Sigmoid colon (tissue), 3 donors: ENCODE measurements around the gene TMEM45B.

Experiments
- POLR2A ChIP-seq, 2 donors: fragments of 450-650 bp; IDR thresholded peaks; one replicate each; pipeline ENCODE4 v1.6.1; 2016; ENCODE audit warnings: antibody characterized with exemption in 2 of 2, mild to moderate bottlenecking in 2 of 2, moderate library complexity in 2 of 2
- TF ChIP-seq, protein P1 (sequence below), 4 experiments: fragments of 450-650 bp in 3 of 4; fragments of 200-600 bp in 1 of 4; IDR thresholded peaks; one replicate each; pipeline ENCODE4 v1.5.1; 2016 to 2019; ENCODE audit warnings: antibody characterized with exemption in 4 of 4, mild to moderate bottlenecking in 3 of 4, moderate library complexity in 2 of 4

DNA sequence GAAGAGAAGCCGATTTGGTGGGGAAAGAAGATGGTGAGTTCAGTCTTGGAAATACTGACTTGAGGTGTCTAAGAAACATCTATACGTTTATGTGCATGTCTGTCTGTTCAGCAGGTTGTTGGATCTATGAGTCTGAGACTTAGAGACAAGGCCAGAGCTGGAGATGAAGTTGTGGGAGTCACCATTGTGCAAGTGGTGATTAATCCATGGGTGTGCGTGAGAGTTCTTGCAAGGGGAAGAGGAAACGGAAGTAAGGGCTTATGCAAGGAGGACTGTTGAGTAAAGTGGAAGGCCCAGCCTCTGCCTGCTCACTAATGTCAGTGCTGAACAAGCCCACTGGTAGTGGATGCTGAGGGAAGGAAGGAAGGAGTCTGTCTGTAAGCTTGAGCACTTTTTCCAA lies 9.7 kb downstream of the TMEM45B start:
- no peak for TF ChIP-seq POLR2A (IDR thresholded peaks at IDR 0.05)
- TF ChIP-seq, protein P1, sequence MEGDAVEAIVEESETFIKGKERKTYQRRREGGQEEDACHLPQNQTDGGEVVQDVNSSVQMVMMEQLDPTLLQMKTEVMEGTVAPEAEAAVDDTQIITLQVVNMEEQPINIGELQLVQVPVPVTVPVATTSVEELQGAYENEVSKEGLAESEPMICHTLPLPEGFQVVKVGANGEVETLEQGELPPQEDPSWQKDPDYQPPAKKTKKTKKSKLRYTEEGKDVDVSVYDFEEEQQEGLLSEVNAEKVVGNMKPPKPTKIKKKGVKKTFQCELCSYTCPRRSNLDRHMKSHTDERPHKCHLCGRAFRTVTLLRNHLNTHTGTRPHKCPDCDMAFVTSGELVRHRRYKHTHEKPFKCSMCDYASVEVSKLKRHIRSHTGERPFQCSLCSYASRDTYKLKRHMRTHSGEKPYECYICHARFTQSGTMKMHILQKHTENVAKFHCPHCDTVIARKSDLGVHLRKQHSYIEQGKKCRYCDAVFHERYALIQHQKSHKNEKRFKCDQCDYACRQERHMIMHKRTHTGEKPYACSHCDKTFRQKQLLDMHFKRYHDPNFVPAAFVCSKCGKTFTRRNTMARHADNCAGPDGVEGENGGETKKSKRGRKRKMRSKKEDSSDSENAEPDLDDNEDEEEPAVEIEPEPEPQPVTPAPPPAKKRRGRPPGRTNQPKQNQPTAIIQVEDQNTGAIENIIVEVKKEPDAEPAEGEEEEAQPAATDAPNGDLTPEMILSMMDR (IDR thresholded peaks at IDR 0.05), result no peak
